ENCODE measurements around the gene NDUFB7.
A peak's percentile ranks its signal among the peaks of the same experiment; 100 is the strongest.
"Not testable (repeated sequence)": the region's sequence is repeated elsewhere in the genome, so short reads cannot be mapped to it uniquely, and the experiment has no call there.

NDUFB7 gene

GRCh38 chr19:14555918-14556661 lies 15.8 kb downstream of the NDUFB7 start:
- no peak for TF ChIP-seq CTCF (IDR thresholded peaks at IDR 0.05; ENCODE audit: insufficient read depth, missing control alignments)
- FAIRE-seq: no peak
- DNase-seq (ENCODE audit: insufficient read length, low spot score): no peak

- FAIRE-seq (no peak), DNase-seq (ENCODE audit: insufficient read length, low spot score) (no peak)
- TF ChIP-seq CTCF (IDR thresholded peaks at IDR 0.05; ENCODE audit: insufficient read depth, missing control alignments): no peak
These were observed 17.5 kb downstream of the NDUFB7 start for GRCh38 chr19:14554382-14554812.

- no peak for DNase-seq (ENCODE audit: insufficient read length, low spot score)
- no peak for FAIRE-seq
- no peak for TF ChIP-seq CTCF (IDR thresholded peaks at IDR 0.05; ENCODE audit: insufficient read depth, missing control alignments)
These were observed 18.0 kb downstream of the NDUFB7 start for GRCh38 chr19:14553939-14554243.

GRCh38 chr19:14553042-14553938 lies 18.6 kb downstream of the NDUFB7 start:
- FAIRE-seq (no peak), DNase-seq (ENCODE audit: insufficient read length, low spot score) (no peak)
- TF ChIP-seq CTCF (IDR thresholded peaks at IDR 0.05; ENCODE audit: insufficient read depth, missing control alignments): no peak

- FAIRE-seq: not testable (repeated sequence)
These were observed 19.9 kb downstream of the NDUFB7 start for GRCh38 chr19:14552006-14552360.

GRCh38 chr19:14551134-14552005 lies 20.5 kb downstream of the NDUFB7 start:
- DNase-seq (ENCODE audit: insufficient read length, low spot score); FAIRE-seq: not testable (repeated sequence)
- peak; percentile 3 for TF ChIP-seq CTCF (IDR thresholded peaks at IDR 0.05; ENCODE audit: insufficient read depth, missing control alignments)

More at GRCh38 chr19:14552006-14552360, 19.9 kb downstream of the NDUFB7 start:
- not testable (repeated sequence) for DNase-seq (ENCODE audit: insufficient read length, low spot score)

GRCh38 chr19:14550201-14550754 lies 21.6 kb downstream of the NDUFB7 start:
- DNase-seq (ENCODE audit: insufficient read length, low spot score) (no peak), FAIRE-seq (no peak)
- TF ChIP-seq CTCF (IDR thresholded peaks at IDR 0.05; ENCODE audit: insufficient read depth, missing control alignments): no peak

Data from D721Med (cell line).